Lower lobe of right lung (tissue), 2 donors: ENCODE results near the gene NYAP1. TPM values are rescaled to one million over a fixed set of nuclear protein-coding genes. Genes with fewer than 3 reads are reported as not detected.
A peak's percentile ranks its signal among the peaks of the same experiment; 100 is the strongest.

ENCODE experiments used
- ATAC-seq, 2 donors: fragments of 200-7000 bp; cut with Tn5 transposase; one replicate each; pipeline ENCODE4 v1.9.1; 2020 to 2022; ENCODE audit warnings: mild to moderate bottlenecking in 2 of 2, moderate library complexity in 2 of 2
- DNase-seq: peaks from one replicate; pipeline ENCODE4 v3.0.0-alpha.2; 2020
- H3K27ac ChIP-seq: fragments of 200-600 bp; one replicate; pipeline ENCODE4 v1.8.0; 2022
- H3K27me3 ChIP-seq: fragments of 200-600 bp; one replicate; pipeline ENCODE4 v1.8.0; 2022; ENCODE audit warnings: low read depth
- H3K36me3 ChIP-seq: fragments of 200-600 bp; one replicate; pipeline ENCODE4 v1.8.0; 2022; ENCODE audit warnings: mild to moderate bottlenecking
- H3K4me1 ChIP-seq: fragments of 200-600 bp; one replicate; pipeline ENCODE4 v1.8.0; 2022
- H3K4me3 ChIP-seq: fragments of 200-600 bp; one replicate; pipeline ENCODE4 v1.8.0; 2022; ENCODE audit warnings: mild to moderate bottlenecking
- H3K9me3 ChIP-seq: fragments of 200-600 bp; one replicate; pipeline ENCODE4 v1.8.0; 2022
- intact Hi-C: fragments of 100-400 bp; cut with DNase I; formaldehyde crosslinking; loops from one replicate; pipeline ENCODE4 v1.11.0; 2022
- total RNA-seq: library from RNA; stranded (reverse); fragmentation: NEBNext Ultra II Directional; extraction: Animal tissue kit (Norgen Biotek cat#: 25700); gene quantifications from one replicate; pipeline ENCODE4 v1.2.1, GENCODE V29; 2021
- TF ChIP-seq, protein P1 (sequence below): fragments of 200-600 bp; IDR thresholded peaks from one replicate; pipeline ENCODE4 v1.8.0; 2022; ENCODE audit warnings: antibody characterized with exemption, mild to moderate bottlenecking
- donor health status: DM: no; HTN: yes; CAD: no; lungs with severe emphysema.

The NYAP1 gene
- total RNA-seq, 1 donor from 2014 or later: 1.1 TPM

DNA sequence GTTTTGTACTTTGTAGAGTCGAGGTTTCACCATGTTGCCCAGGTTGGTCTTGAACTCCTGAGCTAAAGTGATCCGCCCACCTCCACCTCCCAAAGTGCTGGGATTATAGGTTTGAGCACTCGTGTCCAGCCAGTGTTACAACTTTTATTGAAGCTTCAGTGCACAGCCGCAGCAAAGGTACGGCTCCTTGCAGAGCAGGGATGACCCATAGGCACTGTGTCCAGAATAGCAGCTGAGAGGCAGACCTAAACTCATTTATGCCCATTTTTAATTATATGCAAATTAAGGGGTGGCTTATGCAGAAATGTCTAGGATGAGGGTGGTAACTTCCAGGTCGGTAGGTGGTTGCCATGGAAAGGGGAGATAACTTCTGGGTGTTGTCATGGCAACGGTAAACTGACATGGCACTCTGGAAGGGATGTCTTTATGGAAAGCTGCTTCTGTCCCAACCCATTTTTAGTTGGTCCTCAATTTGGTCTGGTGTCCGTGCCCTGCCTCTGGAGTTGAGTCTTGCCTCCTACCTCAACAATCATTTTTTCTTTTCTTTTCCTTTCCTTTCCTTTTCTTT lies 22.7 kb downstream of the NYAP1 start:
- no peaks in the 10 kb centered on the region for H3K27me3 ChIP-seq
- no peaks in the 10 kb centered on the region for H3K9me3 ChIP-seq
- H3K27ac ChIP-seq: no peak overlapping the region
- TF ChIP-seq, protein P1, sequence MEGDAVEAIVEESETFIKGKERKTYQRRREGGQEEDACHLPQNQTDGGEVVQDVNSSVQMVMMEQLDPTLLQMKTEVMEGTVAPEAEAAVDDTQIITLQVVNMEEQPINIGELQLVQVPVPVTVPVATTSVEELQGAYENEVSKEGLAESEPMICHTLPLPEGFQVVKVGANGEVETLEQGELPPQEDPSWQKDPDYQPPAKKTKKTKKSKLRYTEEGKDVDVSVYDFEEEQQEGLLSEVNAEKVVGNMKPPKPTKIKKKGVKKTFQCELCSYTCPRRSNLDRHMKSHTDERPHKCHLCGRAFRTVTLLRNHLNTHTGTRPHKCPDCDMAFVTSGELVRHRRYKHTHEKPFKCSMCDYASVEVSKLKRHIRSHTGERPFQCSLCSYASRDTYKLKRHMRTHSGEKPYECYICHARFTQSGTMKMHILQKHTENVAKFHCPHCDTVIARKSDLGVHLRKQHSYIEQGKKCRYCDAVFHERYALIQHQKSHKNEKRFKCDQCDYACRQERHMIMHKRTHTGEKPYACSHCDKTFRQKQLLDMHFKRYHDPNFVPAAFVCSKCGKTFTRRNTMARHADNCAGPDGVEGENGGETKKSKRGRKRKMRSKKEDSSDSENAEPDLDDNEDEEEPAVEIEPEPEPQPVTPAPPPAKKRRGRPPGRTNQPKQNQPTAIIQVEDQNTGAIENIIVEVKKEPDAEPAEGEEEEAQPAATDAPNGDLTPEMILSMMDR: no peak
- no peaks in the 10 kb centered on the region for H3K4me1 ChIP-seq
- DNase-seq: no peak
- no peaks in the 10 kb centered on the region for H3K36me3 ChIP-seq
- no peak for ATAC-seq
- intact Hi-C loops: no loop called here
- H3K4me3 ChIP-seq: no peak overlapping the region

DNA sequence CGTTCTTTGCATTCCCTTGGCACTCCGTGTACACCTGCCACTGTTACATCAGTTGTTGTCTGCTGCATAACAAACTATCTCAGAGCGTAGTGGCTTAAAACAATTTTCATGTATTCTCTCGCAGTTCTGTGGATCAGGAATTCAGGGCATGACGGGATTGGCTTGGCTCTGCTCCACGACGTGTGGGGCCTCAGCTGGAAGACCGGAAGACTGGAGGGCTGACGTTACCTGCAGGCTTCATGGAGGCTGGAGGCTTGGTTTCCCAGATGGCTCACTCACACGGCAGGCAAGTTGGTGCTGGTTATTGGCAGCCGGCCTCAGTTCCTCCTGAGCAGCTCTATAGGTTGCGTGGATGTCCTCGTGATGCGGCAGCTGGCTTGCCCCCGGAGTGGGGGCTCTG lies 25.5 kb downstream of the NYAP1 start:
- TF ChIP-seq, protein P1: no peak
- Histone ChIP-seq H3K27ac (no peak overlapping the region), H3K27me3 (no peaks in the 10 kb centered on the region), H3K9me3 (no peaks in the 10 kb centered on the region), H3K4me1 (no peaks in the 10 kb centered on the region), H3K4me3 (no peak overlapping the region), H3K36me3 (no peaks in the 10 kb centered on the region)
- DNase-seq: no peak
- intact Hi-C loops: no loop called here
- ATAC-seq: peak in 1 of 2 donors; percentile 17

DNA sequence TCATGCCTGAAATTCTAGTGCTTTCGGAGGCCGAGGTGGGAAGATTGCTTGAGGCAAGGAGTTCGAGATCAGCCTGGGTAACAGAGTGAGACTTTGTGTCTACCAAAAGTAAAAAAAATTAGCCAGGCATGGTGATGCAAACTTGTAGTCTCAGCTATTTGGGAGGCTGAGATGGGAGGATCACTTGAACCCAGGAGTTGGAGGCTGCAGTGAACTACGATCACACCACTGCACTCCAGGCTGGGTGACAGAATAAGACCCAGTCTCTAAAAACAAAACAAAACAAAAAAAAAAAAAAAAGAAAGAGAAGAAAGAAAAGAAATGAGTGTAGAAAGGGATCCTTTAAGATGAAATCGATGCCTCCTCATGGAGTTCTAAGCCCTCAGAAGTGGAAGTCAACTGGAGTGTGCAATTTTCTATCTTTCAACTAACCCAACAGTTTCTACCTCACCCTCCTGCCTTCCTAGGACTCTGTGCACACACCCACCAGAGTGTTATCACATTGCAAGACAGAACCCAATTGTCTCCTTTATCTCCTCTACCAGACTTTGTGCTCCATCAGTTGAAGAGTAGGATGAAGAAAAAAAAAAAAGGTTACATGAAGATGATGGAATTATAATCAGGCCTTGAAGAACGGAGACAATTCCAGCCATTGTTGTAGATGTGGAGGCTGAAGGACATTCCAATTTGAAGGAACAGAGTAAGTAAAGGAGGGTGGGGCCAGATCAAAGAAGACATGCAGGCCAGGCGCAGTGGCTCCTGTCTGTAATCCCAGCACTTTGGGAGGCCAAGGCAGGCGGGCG lies 26.9 kb downstream of the NYAP1 start:
- DNase-seq: no peak
- H3K4me1 ChIP-seq: peaks cover 7% of the 10 kb centered on the region
- H3K36me3 ChIP-seq: no peaks in the 10 kb centered on the region
- ATAC-seq: no peak
- H3K27me3 ChIP-seq: no peaks in the 10 kb centered on the region
- intact Hi-C loops: no loop called here
- H3K9me3 ChIP-seq: no peaks in the 10 kb centered on the region
- no peak overlapping the region for H3K4me3 ChIP-seq
- TF ChIP-seq, protein P1: no peak
- no peak overlapping the region for H3K27ac ChIP-seq

DNA sequence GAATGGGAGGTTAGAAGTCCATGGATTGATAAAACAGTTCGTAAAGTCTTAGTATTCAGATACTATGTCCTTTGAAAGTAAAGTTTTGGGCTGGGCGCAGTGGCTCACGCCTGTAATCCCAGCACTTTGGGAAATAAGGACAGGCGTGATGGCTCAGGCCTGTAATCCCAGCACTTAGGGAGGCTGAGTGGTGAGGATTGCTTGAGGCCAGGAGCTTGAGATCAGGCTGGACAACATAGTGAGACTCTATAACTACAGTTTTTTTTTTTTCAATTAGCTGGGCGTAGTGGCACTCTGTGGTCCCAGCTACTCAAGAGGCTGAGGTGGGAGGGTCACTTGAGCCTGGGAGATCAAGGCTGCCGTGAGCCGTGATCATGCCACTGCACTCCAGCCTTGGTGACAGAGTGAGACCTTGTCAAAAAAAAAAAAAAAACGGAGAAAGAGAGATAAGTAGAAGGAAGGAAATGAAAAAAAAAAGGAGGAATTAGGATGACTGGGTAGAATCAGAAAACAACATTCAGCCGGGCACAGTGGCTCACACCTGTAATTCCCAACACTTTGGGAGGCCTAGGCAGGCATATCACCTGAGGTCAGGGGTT lies 29.6 kb downstream of the NYAP1 start:
- H3K4me1 ChIP-seq: peaks cover 10% of the 10 kb centered on the region
- ATAC-seq (no peak), DNase-seq (no peak)
- intact Hi-C loops: no loop called here
- H3K36me3 ChIP-seq: no peaks in the 10 kb centered on the region
- H3K4me3 ChIP-seq: no peak overlapping the region
- H3K9me3 ChIP-seq: no peaks in the 10 kb centered on the region
- no peaks in the 10 kb centered on the region for H3K27me3 ChIP-seq
- TF ChIP-seq, protein P1: no peak
- no peak overlapping the region for H3K27ac ChIP-seq

DNA sequence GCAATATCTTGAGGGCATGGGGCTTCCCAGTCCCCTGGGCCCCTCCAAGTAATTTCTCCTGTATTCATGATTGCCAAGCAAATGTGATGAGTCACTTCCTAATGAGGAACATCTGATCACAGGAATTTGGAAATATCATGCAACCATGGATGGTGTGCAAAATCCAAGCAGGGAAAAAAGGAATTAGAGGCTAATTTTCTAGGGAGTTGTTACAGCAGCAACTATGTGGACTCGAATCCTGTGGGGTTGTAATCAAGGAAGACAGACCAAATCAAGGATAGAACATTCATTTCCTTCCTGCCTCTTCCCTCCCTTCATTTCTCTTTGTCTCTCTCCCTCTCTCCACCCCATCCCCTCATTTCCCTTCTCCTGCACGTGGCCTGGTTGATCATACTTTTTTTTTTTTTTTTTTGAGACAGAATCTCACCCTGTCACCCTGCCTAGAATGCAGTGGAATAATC lies 31.4 kb downstream of the NYAP1 start:
- no peak for ATAC-seq
- intact Hi-C loops: no loop called here
- DNase-seq: no peak
- Histone ChIP-seq H3K36me3 (no peaks in the 10 kb centered on the region), H3K27me3 (no peaks in the 10 kb centered on the region), H3K27ac (no peak overlapping the region), H3K4me1 (peaks cover 10% of the 10 kb centered on the region), H3K4me3 (no peak overlapping the region), H3K9me3 (no peaks in the 10 kb centered on the region)
- TF ChIP-seq, protein P1: no peak
